Smooth muscle cell of bladder (primary cell): ENCODE data around the gene RPL32. TPM values are rescaled to one million over a fixed set of nuclear protein-coding genes. Genes with fewer than 3 reads are reported as not detected.

ENCODE experiments used
- total RNA-seq: library from RNA; depleted of rRNA; stranded (reverse); fragments of >200 nt; gene quantifications from 2 replicates; pipeline ENCODE4 v1.2.3, GENCODE V29; 2014

Gene RPL32
- 2,212 and 2,795 TPM in 2 replicates for total RNA-seq

GRCh38 chr3:12841149-12841969 lies at the start of gene RPL32:
RPL32 (minus strand) TSS chr3:12841565; CDS start chr3:12840237, 1,328 bp downstream.

GRCh38 chr3:12796171-12797123 lies 44.9 kb downstream of the RPL32 start, which contains the start of gene CAND2:
CAND2 (plus strand) TSS chr3:12796680; CDS start chr3:12796721, 41 bp downstream.

Other genes starting within 250 kb of the RPL32 start
- gene RAF1, start 177.4 kb downstream of the RPL32 start, total RNA-seq: 96.1 and 114 TPM in 2 replicates
- gene TMEM40, start 82.3 kb downstream of the RPL32 start, total RNA-seq: not detected in 2 replicates
- gene CAND2, start 44.9 kb downstream of the RPL32 start, total RNA-seq: 3.1 and 3.2 TPM in 2 replicates
- gene IQSEC1, start 231.9 kb upstream of the RPL32 start, total RNA-seq: 7.5 and 11.0 TPM in 2 replicates